HG03060 (cell line): ENCODE data around the gene PTCD1.
"Not testable (repeated sequence)": the region's sequence is repeated elsewhere in the genome, so short reads cannot be mapped to it uniquely, and the experiment has no call there.

Experiments used
- ATAC-seq: cut with Tn5 transposase; IDR thresholded peaks from one replicate; pipeline ENCODE4 v1.9.1; 2021; ENCODE audit warnings: low read depth, moderate number of reproducible peaks; ENCODE audit not compliant: unreplicated experiment

Gene PTCD1

GRCh38 chr7:99390941-99391602 is 47.5 kb downstream of the PTCD1 start:
- no peak for ATAC-seq

DNA sequence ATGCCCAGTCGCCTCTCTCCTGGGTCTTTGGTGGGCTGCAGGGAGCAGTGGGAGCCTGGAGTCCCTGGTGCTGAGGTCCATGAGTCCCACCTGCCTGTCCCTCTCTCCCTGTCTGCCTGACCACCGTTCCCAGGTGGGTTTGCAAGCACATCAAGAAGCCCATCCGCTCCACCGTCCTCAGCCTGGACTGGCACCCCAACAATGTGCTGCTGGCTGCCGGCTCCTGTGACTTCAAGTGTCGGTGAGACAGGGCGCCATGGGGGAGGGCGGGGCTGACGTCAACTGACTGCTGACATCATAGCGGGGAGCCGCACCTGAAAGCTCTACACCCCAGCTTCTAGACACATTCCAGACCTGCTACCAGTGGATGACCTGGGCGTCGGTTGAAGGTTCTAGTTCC is 48.8 kb downstream of the PTCD1 start:
- ATAC-seq: no peak

GRCh38 chr7:99387912-99388311 is 50.7 kb downstream of the PTCD1 start:
- ATAC-seq: no peak

- ATAC-seq: not testable (repeated sequence)
Measured at GRCh38 chr7:99387239-99387635, 51.4 kb downstream of the PTCD1 start.

DNA sequence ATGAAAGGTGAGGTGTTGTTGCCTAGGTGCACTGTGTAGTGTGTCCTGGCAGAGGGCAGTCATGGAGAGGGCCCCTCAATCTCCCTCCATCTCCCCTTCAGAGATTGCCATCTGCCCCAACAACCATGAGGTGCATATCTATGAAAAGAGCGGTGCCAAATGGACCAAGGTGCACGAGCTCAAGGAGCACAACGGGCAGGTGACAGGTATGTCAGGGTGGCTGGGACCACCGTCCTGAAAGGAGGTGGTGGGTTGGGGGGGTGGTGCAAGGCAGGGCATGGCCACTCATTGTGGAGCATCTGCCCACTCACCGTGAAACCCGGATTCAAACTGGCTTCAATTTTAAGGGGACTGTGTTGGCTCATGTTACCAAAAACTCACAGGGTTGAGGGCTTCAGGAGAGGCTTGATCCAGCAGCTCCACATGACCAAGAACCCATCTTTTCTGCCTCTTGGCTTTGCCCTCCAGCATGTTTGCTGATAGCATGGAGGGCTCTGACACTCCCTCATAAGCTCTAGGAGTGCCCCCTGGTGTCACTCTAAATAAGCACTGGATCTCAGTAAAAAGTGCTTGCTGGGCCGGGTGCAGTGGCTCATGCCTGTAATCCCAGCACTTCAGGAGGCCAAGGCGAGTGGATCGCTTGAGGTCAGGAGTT is 51.9 kb downstream of the PTCD1 start:
- ATAC-seq: no peak

GRCh38 chr7:99385564-99385963 is 53.0 kb downstream of the PTCD1 start:
- no peak for ATAC-seq

- ATAC-seq: no peak
Measured at GRCh38 chr7:99384523-99384922, 54.1 kb downstream of the PTCD1 start.

GRCh38 chr7:99383791-99384370 is 54.7 kb downstream of the PTCD1 start:
- ATAC-seq: no peak

DNA sequence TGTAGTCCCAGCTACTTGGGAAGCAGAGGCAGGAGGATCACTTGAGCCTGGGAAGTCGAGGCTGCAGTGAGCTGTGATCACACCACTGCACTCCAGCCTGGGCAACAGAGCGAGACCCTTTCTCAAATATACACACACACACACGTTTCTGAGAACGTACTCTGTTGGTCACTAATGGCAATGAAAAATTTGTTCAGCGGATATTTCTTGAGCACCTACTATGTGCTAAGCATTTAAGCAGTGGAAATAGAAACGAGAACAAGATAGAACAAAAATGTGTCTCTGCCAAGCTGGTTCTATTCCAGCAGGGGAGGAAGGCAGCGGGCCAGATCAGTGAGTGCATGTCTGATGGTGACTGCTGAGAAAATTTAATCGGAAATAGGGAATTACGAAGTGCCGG is 55.4 kb downstream of the PTCD1 start:
- no peak for ATAC-seq

- ATAC-seq: no peak
Measured at GRCh38 chr7:99381664-99382075, 56.9 kb downstream of the PTCD1 start.

- ATAC-seq: peak; percentile 64
Measured at GRCh38 chr7:99380823-99381663, 57.6 kb downstream of the PTCD1 start.

DNA sequence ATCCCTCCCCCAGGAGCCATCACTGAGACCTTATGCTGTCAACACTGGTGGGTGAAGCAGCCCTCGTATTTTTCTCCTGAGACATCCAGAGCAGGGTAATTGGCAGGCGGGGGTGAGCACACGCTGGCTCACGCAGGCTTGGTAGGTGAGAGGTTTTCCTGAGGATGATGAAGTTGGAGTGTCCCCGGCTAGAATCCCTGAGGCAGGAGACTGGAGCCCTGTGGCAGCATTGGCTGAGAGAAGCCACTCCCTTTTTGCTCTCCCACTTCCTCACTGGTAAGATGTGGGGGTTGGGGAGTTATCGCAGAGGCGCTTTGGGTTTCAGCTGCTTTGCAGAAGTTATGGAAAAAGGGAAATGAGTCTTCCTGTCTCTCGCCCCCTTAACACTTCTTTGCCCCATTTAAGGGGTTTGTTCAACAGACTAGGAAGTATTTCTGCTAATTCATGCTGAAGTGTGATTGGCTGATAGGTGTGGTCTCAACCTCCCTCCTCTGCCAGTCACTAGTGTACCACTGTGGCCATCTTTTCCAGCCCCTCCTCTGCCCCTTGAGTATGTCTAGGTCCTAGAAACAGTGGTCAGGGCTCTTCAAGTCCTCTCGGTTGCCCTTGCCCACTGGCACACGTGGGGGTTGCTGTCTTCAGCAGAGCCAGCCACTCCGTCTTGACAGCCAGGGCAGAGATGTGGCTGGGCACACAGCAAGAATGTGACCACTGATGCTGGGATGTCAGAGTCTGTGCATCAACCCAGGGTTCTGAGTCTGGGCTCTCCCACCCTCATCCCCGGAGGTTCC is 58.4 kb downstream of the PTCD1 start:
- no peak for ATAC-seq

DNA sequence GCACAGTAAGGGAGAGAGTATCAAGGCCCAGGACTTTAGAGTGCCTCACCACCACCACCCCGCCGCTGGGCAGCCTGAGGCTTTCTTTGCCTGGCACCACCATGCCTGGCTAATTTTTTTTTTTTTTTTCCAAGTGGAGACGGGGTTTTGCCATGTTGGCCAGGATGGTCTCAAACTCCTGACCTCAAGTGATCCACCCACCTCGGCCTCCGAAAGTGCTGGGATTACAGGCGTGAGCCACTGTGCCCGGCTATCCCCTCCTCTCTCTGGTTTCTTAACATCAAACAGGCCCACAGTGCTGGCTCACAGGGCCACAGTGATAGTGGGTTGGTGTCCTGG is 58.9 kb downstream of the PTCD1 start:
- ATAC-seq: not testable (repeated sequence)

DNA sequence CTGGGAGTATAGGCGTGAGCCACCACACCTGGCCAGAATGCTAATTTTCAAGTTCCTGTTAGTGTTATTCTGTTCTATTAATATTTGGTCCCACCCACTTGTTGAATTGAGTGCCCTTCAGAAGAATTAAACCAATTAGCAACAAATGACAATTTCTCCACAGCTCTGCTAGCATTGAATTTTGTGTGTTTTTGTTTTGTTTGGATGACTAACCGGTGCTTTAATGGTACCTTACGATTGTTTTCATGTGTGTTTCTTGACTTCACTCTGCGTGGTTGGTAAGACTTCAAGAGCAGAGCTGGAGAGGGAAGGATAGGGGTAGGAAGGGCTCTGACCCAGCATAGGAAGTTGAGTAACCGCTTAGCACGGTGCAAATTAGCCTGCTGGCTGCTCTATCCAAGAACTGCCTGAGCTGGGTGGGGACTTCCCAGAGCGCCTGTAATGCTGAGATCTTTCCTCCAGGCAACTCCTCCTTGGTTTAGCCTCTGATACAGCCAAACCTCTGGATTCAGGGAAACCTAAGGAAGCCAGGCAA is 59.5 kb downstream of the PTCD1 start:
- no peak for ATAC-seq

GRCh38 chr7:99375070-99375807 is 63.4 kb downstream of the PTCD1 start:
- no peak for ATAC-seq

- ATAC-seq: peak; percentile 31
Measured at GRCh38 chr7:99374111-99375064, 64.2 kb downstream of the PTCD1 start, which contains the start of gene ARPC1B. Gene ARPC1B, plus strand, starts transcription at chr7:99374730. Its CDS starts 10,985 bp downstream, at chr7:99385715.

GRCh38 chr7:99373091-99374066 is 65.2 kb downstream of the PTCD1 start:
- no peak for ATAC-seq
